H9 (cell line): ENCODE data around the gene SIGLEC8. TPM values are rescaled to one million over a fixed set of nuclear protein-coding genes. Genes with fewer than 3 reads are reported as not detected.

Source experiments
- DNase-seq: peaks from one replicate; pipeline ENCODE4 v3.0.0-alpha.2; 2017
- H2AFZ ChIP-seq: one replicate; pipeline ENCODE4 v1.6.1; 2013; ENCODE audit warnings: mild to moderate bottlenecking, low read length, control low read depth, moderate library complexity
- H2AK5ac ChIP-seq: 2 replicates; pipeline ENCODE4 v1.6.1; 2013; ENCODE audit warnings: low read length, control low read depth, mixed read lengths; ENCODE audit not compliant: insufficient read length
- H2BK120ac ChIP-seq: one replicate; pipeline ENCODE4 v1.6.1; 2013; ENCODE audit warnings: low read depth, mild to moderate bottlenecking, low read length, control low read depth, inconsistent platforms; ENCODE audit not compliant: poor library complexity, severe bottlenecking
- H2BK12ac ChIP-seq: 2 replicates; pipeline ENCODE4 v1.6.1; 2013; ENCODE audit warnings: low read length, control low read depth, mixed read lengths, low read depth; ENCODE audit not compliant: insufficient read length
- H2BK15ac ChIP-seq: 2 replicates; pipeline ENCODE4 v1.6.1; 2013; ENCODE audit warnings: low read depth, low read length, control low read depth
- H2BK20ac ChIP-seq: one replicate; pipeline ENCODE4 v1.6.1; 2013; ENCODE audit warnings: low read depth, mild to moderate bottlenecking, low read length, control low read depth, inconsistent platforms; ENCODE audit not compliant: poor library complexity, severe bottlenecking
- H2BK5ac ChIP-seq: 2 replicates; pipeline ENCODE4 v1.6.1; 2013; ENCODE audit warnings: low read length, control low read depth, mixed read lengths; ENCODE audit not compliant: insufficient read length
- H3K14ac ChIP-seq: 2 replicates; pipeline ENCODE4 v1.6.1; 2013; ENCODE audit warnings: low read length, control low read depth; ENCODE audit not compliant: insufficient read depth
- H3K18ac ChIP-seq: 2 replicates; pipeline ENCODE4 v1.6.1; 2013; ENCODE audit warnings: low read depth, mild to moderate bottlenecking, mixed read lengths, low read length, control low read depth; ENCODE audit not compliant: insufficient read length
- H3K23ac ChIP-seq: 2 replicates; pipeline ENCODE4 v1.6.1; 2013; ENCODE audit warnings: low read length, control low read depth, mixed read lengths, low read depth; ENCODE audit not compliant: insufficient read length
- H3K23me2 ChIP-seq: 2 replicates; pipeline ENCODE4 v1.6.1; 2013; ENCODE audit warnings: low read depth, mild to moderate bottlenecking, mixed read lengths, low read length, control low read depth; ENCODE audit not compliant: insufficient read length, poor library complexity, severe bottlenecking
- H3K27ac ChIP-seq: 2 replicates; pipeline ENCODE4 v1.5.1; 2013; ENCODE audit warnings: low read length, control low read depth, mixed read lengths, low read depth; ENCODE audit not compliant: insufficient read length
- H3K27me3 ChIP-seq: 2 replicates; pipeline ENCODE4 v1.6.1; 2013; ENCODE audit warnings: low read length, control low read depth, inconsistent platforms; ENCODE audit not compliant: insufficient read depth
- H3K4ac ChIP-seq: 2 replicates; pipeline ENCODE4 v1.6.1; 2013; ENCODE audit warnings: low read depth, mild to moderate bottlenecking, control low read depth, inconsistent platforms, low read length, moderate library complexity
- H3K4me1 ChIP-seq: 2 replicates; pipeline ENCODE4 v1.6.1; 2013; ENCODE audit warnings: low read length, control low read depth, inconsistent platforms; ENCODE audit not compliant: insufficient read depth
- H3K4me2 ChIP-seq: 2 replicates; pipeline ENCODE4 v1.6.1; 2013; ENCODE audit warnings: low read length, control low read depth, mixed read lengths; ENCODE audit not compliant: insufficient read length, insufficient read depth
- H3K56ac ChIP-seq: 2 replicates; pipeline ENCODE4 v1.6.1; 2013; ENCODE audit warnings: low read depth, mild to moderate bottlenecking, mixed read lengths, low read length, control low read depth; ENCODE audit not compliant: insufficient read length
- H3K79me1 ChIP-seq: 2 replicates; pipeline ENCODE4 v1.6.1; 2013; ENCODE audit warnings: low read depth, mild to moderate bottlenecking, moderate library complexity, low read length, control low read depth, inconsistent platforms; ENCODE audit not compliant: insufficient read depth, poor library complexity, severe bottlenecking
- H3K79me2 ChIP-seq: 2 replicates; pipeline ENCODE4 v1.6.1; 2013; ENCODE audit warnings: low read length, control low read depth, inconsistent platforms; ENCODE audit not compliant: insufficient read depth
- H3K9ac ChIP-seq: 2 replicates; pipeline ENCODE4 v1.6.1; 2013; ENCODE audit warnings: low read length, control low read depth, mixed read lengths; ENCODE audit not compliant: insufficient read length; ENCODE audit errors: extremely low read depth
- H3K9me3 ChIP-seq: one replicate; pipeline ENCODE4 v1.6.1; 2013; ENCODE audit warnings: low read depth, low read length, inconsistent platforms; ENCODE audit not compliant: control insufficient read depth
- H3T11ph ChIP-seq: one replicate; pipeline ENCODE4 v1.6.1; 2013; ENCODE audit warnings: mild to moderate bottlenecking, low read length, control low read depth, inconsistent platforms
- H4K20me1 ChIP-seq: one replicate; pipeline ENCODE4 v1.6.1; 2013; ENCODE audit not compliant: control insufficient read depth, insufficient read length, insufficient read depth
- H4K5ac ChIP-seq: 2 replicates; pipeline ENCODE4 v1.6.1; 2013; ENCODE audit warnings: low read depth, mild to moderate bottlenecking, mixed read lengths, low read length, control low read depth; ENCODE audit not compliant: insufficient read length
- H4K8ac ChIP-seq: replicated peaks from 2 replicates; pipeline ENCODE4 v1.6.1; 2013; ENCODE audit warnings: low read length, control low read depth, mixed read lengths, low read depth; ENCODE audit not compliant: insufficient read length
- H4K91ac ChIP-seq: 2 replicates; pipeline ENCODE4 v1.6.1; 2013; ENCODE audit warnings: low read depth, mild to moderate bottlenecking, moderate library complexity, mixed read lengths, low read length, control low read depth; ENCODE audit not compliant: insufficient read length
- H3K27ac Mint-ChIP-seq, 3 experiments: 2 replicates in 2 of 3; 3 replicates in 1 of 3; pipeline ENCODE4 v1.8.0; 2020 to 2021; ENCODE audit warnings: mixed read lengths in 3 of 3, mild to moderate bottlenecking in 1 of 3, moderate library complexity in 1 of 3
- H3K27me3 Mint-ChIP-seq: 2 replicates; pipeline ENCODE4 v1.8.0; 2021; ENCODE audit warnings: low read depth, mild to moderate bottlenecking, moderate library complexity, mixed read lengths
- H3K36me3 Mint-ChIP-seq, 3 experiments: 2 replicates in 2 of 3; 3 replicates in 1 of 3; pipeline ENCODE4 v1.8.0; 2020 to 2021; ENCODE audit warnings: low read depth in 3 of 3, mixed read lengths in 3 of 3; ENCODE audit not compliant: insufficient read depth in 1 of 3
- H3K4me1 Mint-ChIP-seq, 2 experiments: 2 replicates each; pipeline ENCODE4 v1.8.0; 2020; ENCODE audit warnings: mixed read lengths in 2 of 2
- H3K4me3 Mint-ChIP-seq, 2 experiments: 2 replicates in 1 of 2; 3 replicates in 1 of 2; pipeline ENCODE4 v1.8.0; 2020 to 2021; ENCODE audit warnings: mild to moderate bottlenecking in 2 of 2, mixed read lengths in 2 of 2, moderate library complexity in 1 of 2
- H3K9me3 Mint-ChIP-seq, 2 experiments: 2 replicates in 1 of 2; 3 replicates in 1 of 2; pipeline ENCODE4 v1.8.0; 2020; ENCODE audit warnings: mild to moderate bottlenecking in 2 of 2, mixed read lengths in 2 of 2, moderate library complexity in 1 of 2
- CTCF ChIP-seq: fragments of 200-600 bp; sonication (generic); conservative IDR thresholded peaks from 3 replicates; pipeline ENCODE4 v1.8.0; 2021; ENCODE audit warnings: antibody characterized with exemption, mild to moderate bottlenecking
- WGBS: extraction: QIAGEN DNeasy Blood & Tissue Kit; methylation state at CpG from one replicate; pipeline ENCODE4 v1.1.7; 2013; ENCODE audit warnings: missing lambda C conversion rate, low lambda C conversion rate, mixed read lengths; ENCODE audit not compliant: insufficient read length; ENCODE audit errors: extremely low coverage; 5-methylcytosine and 5-hydroxymethylcytosine counted together
- total RNA-seq: library from RNA; stranded (reverse); gene quantifications from 2 replicates; pipeline ENCODE4 v1.2.1, GENCODE V29; 2021

SIGLEC8 gene
- total RNA-seq, 1 experiment from 2014 or later, result not detected

GRCh38 chr19:51497666-51498065 is 39.4 kb upstream of the SIGLEC8 start:
- H2BK12ac ChIP-seq, result no peak overlapping the region
- Mint-ChIP-seq H3K27ac (no peak overlapping the region), H3K36me3 (peaks cover 0 to 16% (median 5%) of the 10 kb centered on the region in 3 experiments; a peak in 4 of 7 replicates), H3K4me3 (no peak overlapping the region), H3K27me3 (peaks cover 27% of the 10 kb centered on the region), H3K4me1 (no peaks in the 10 kb centered on the region), H3K9me3 (peaks cover 59 to 96% of the 10 kb centered on the region in 2 experiments)
- H2BK15ac ChIP-seq, result no peak overlapping the region
- H3K9ac ChIP-seq, result no peak overlapping the region
- H4K20me1 ChIP-seq, result no peaks in the 10 kb centered on the region
- H3K27ac ChIP-seq, result no peak overlapping the region
- H2BK5ac ChIP-seq, result no peak overlapping the region
- DNase-seq, result no peak
- no peaks in the 10 kb centered on the region for H3K9me3 ChIP-seq
- H2BK120ac ChIP-seq, result no peak overlapping the region
- no peak overlapping the region for H3K14ac ChIP-seq
- H4K8ac ChIP-seq, result no peak overlapping the region
- no peaks in the 10 kb centered on the region for H3K27me3 ChIP-seq
- H2AK5ac ChIP-seq, result no peak overlapping the region
- H3K79me2 ChIP-seq, result no peaks in the 10 kb centered on the region
- H3K79me1 ChIP-seq, result no peaks in the 10 kb centered on the region
- TF ChIP-seq CTCF, result no peak
- WGBS, result no CpG with 5 or more reads among the region's 3 CpGs
- H3K4me1 ChIP-seq, result no peaks in the 10 kb centered on the region
- no peaks in the 10 kb centered on the region for H3K23me2 ChIP-seq
- H3K23ac ChIP-seq, result no peak overlapping the region
- no peak overlapping the region for H3T11ph ChIP-seq
- H3K18ac ChIP-seq, result no peak overlapping the region
- H2BK20ac ChIP-seq, result no peak overlapping the region
- no peak overlapping the region for H4K5ac ChIP-seq
- no peak overlapping the region for H3K56ac ChIP-seq
- H3K4ac ChIP-seq, result no peak overlapping the region
- no peak overlapping the region for H3K4me2 ChIP-seq
- H2AFZ ChIP-seq, result no peak overlapping the region
- H4K91ac ChIP-seq, result no peak overlapping the region
